HG03060 (cell line): ENCODE results near the gene TPCN1.

Experiments used
- ATAC-seq: cut with Tn5 transposase; IDR thresholded peaks from one replicate; pipeline ENCODE4 v1.9.1; 2021; ENCODE audit warnings: low read depth, moderate number of reproducible peaks; ENCODE audit not compliant: unreplicated experiment

TPCN1 gene

GRCh38 chr12:113239288-113239771, 18.1 kb downstream of the TPCN1 start:
- ATAC-seq, result no peak

GRCh38 chr12:113239811-113240331, 18.6 kb downstream of the TPCN1 start:
- ATAC-seq, result no peak

- ATAC-seq, result no peak
These were observed 19.1 kb downstream of the TPCN1 start for GRCh38 chr12:113240395-113240794.

- ATAC-seq, result no peak
These were observed 20.1 kb downstream of the TPCN1 start for GRCh38 chr12:113241191-113242025.

GRCh38 chr12:113242026-113242418, 20.8 kb downstream of the TPCN1 start:
- ATAC-seq, result no peak

GRCh38 chr12:113242560-113242959, 21.3 kb downstream of the TPCN1 start:
- no peak for ATAC-seq

- no peak for ATAC-seq
These were observed 22.8 kb downstream of the TPCN1 start for GRCh38 chr12:113244047-113244460.

GRCh38 chr12:113244478-113244958, 23.3 kb downstream of the TPCN1 start:
- ATAC-seq, result no peak

GRCh38 chr12:113245695-113246477, 24.6 kb downstream of the TPCN1 start:
- no peak for ATAC-seq

GRCh38 chr12:113246478-113247122, 25.3 kb downstream of the TPCN1 start:
- no peak for ATAC-seq

- no peak for ATAC-seq
These were observed 26.1 kb downstream of the TPCN1 start for GRCh38 chr12:113247123-113248050.

- no peak for ATAC-seq
These were observed 27.0 kb downstream of the TPCN1 start for GRCh38 chr12:113248051-113248825.

- no peak for ATAC-seq
These were observed 27.7 kb downstream of the TPCN1 start for GRCh38 chr12:113248842-113249435.

GRCh38 chr12:113249546-113249945, 28.3 kb downstream of the TPCN1 start:
- ATAC-seq, result no peak

- no peak for ATAC-seq
These were observed 28.8 kb downstream of the TPCN1 start for GRCh38 chr12:113250045-113250444.

GRCh38 chr12:113251404-113252070, 30.3 kb downstream of the TPCN1 start:
- no peak for ATAC-seq

GRCh38 chr12:113252494-113252893, 31.2 kb downstream of the TPCN1 start:
- no peak for ATAC-seq
